Spinal cord (tissue), 10 donors: ENCODE results near the gene VWDE. TPM values are rescaled to one million over a fixed set of nuclear protein-coding genes. Genes with fewer than 3 reads are reported as not detected.
A peak's percentile ranks its signal among the peaks of the same experiment; 100 is the strongest.

ENCODE experiments used
- DNase-seq, 6 donors: peaks; one replicate each; pipeline versions ENCODE4 v3.0.0 to v3.0.0-alpha.2; 2013 to 2015; ENCODE audit warnings: low spot score in 6 of 6, low read depth in 4 of 6
- H3K27ac ChIP-seq: one replicate; pipeline ENCODE4 v1.5.1; 2013; ENCODE audit warnings: low read depth, low read length, control low read depth
- H3K27me3 ChIP-seq: one replicate; pipeline ENCODE4 v1.6.1; 2013; ENCODE audit warnings: low read length; ENCODE audit not compliant: control insufficient read depth, insufficient read depth
- H3K36me3 ChIP-seq: one replicate; pipeline ENCODE4 v1.6.1; 2013; ENCODE audit warnings: low read length; ENCODE audit not compliant: control insufficient read depth, insufficient read depth
- H3K4me1 ChIP-seq: one replicate; pipeline ENCODE4 v1.6.1; 2013; ENCODE audit warnings: low read length; ENCODE audit not compliant: control insufficient read depth, insufficient read depth
- H3K4me3 ChIP-seq: one replicate; pipeline ENCODE4 v1.5.1; 2013; ENCODE audit warnings: low read depth, low read length, control low read depth
- H3K9me3 ChIP-seq: one replicate; pipeline ENCODE4 v1.6.1; 2013; ENCODE audit warnings: low read length; ENCODE audit not compliant: control insufficient read depth, insufficient read depth
- WGBS: methylation state at CpG from one replicate; pipeline ENCODE4 v1.1.5; 2013; ENCODE audit warnings: missing lambda C conversion rate; ENCODE audit not compliant: insufficient coverage; 5-methylcytosine and 5-hydroxymethylcytosine counted together
- polyA plus RNA-seq, 2 donors: library from polyadenylated mRNA; unstranded; fragments of 120-200 nt; gene quantifications; one replicate each; pipeline ENCODE4 v1.2.1, GENCODE V29; 2013; ENCODE audit not compliant: insufficient read length in 2 of 2
- total RNA-seq, 2 donors: library from RNA; depleted of rRNA in 1 of 2; stranded (reverse); fragments of 120-200 nt in 1 of 2; fragments of >200 nt in 1 of 2; gene quantifications; one replicate each; pipeline versions ENCODE4 v1.2.3 to v1.2.4, GENCODE V29; 2013 to 2014
- donor health status: healthy.

Gene VWDE
- total and polyA plus RNA-seq, 4 donors, result 0.65 to 4.9 (median 2.0) TPM

DNA sequence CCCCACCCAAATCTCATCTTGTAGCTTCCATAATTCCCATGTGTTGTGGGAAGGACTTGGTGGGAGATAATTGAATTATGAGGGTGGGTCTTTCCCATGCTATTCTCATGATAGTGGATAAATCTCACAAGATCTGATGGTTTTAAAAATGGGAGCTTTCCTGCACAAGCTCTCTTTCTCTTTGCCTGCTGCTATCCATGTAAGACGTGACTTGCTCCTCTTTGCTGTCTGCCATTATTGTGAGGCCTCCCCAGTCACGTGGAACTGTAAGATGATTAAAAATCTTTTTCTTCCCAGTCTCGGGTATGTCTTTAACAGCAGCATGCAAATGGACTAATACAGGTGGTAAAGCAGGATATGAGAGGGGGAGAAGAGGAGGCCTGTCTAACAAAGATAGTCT is 104.3 kb downstream of the VWDE start:
- 80% methylated on average over 1 of the region's 3 CpGs for WGBS
- Histone ChIP-seq H3K36me3 (no peaks in the 10 kb centered on the region), H3K27ac (no peak overlapping the region), H3K4me1 (no peaks in the 10 kb centered on the region), H3K4me3 (no peak overlapping the region), H3K9me3 (no peaks in the 10 kb centered on the region), H3K27me3 (no peaks in the 10 kb centered on the region)
- no peak for DNase-seq

DNA sequence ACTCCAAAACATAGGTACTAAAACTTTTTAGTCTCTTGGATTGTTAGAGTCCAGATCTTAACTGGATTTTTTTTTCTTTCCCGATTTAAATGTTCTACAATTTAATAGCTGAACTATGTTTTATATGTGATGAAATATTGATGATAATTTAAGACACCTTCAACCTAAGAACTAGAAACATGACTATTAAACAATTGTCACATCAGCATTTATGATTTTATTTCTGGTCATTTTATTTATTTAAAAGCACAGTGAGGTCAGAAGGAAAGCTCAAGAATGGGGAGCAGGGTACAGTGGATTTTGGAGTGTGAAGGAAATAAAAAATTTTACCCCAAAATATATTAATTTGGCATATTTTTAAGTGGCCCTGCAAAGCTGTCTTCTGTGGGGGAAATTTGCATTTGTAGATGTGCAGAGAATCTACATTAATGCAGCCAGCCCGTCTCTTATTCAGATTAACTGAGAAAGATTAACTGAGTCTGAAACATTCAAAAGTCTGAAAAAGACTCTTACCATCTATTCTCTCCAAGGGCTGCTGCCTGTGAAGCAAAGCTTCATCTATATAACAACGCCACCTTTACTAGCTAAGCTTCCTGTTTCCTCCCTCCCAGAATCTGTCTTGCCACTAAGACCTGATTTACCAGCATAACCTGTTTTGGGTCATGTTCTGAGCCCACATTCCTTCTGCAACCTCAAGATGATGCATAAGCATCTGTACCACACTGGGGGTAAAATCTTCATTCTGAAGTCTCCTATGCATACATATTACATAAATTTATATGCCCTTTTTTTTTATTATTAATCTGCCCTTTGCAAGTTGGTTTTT is 106.2 kb downstream of the VWDE start:
- H3K9me3 ChIP-seq, result no peaks in the 10 kb centered on the region
- 79% methylated on average over 1 of the region's 3 CpGs for WGBS
- no peaks in the 10 kb centered on the region for H3K27me3 ChIP-seq
- H3K27ac ChIP-seq, result no peak overlapping the region
- DNase-seq, result no peak
- no peaks in the 10 kb centered on the region for H3K36me3 ChIP-seq
- no peaks in the 10 kb centered on the region for H3K4me1 ChIP-seq
- no peak overlapping the region for H3K4me3 ChIP-seq

DNA sequence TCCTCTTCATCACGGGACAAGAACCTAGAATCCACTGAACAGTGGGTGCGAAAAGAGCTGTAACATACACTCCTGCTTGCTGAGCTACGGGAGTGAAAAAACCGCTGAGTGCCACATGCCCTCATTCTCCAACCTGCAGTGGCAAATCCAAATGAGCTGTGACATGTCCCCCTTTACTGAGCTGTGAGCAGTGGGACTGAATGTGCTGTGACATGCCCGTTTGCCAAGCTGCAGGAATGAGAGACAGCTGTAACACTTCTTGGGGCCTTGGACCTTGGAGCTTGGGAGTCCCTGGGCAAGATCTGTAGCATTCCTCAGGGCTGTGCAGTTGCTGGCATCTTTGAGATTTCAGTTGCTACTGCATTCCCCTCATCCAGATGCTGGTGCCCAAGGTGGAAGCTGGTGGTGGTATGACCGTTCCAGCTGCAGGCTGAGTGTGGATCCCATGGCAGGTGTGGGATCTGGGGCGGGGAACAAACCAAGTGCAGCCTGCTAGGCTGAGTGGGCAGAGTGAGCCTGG is 107.6 kb downstream of the VWDE start:
- Histone ChIP-seq H3K4me3 (no peak overlapping the region), H3K36me3 (no peaks in the 10 kb centered on the region), H3K27me3 (no peaks in the 10 kb centered on the region), H3K27ac (no peak overlapping the region), H3K9me3 (peaks cover 2% of the 10 kb centered on the region), H3K4me1 (no peaks in the 10 kb centered on the region)
- WGBS, result 97% methylated on average over 7 of the region's 7 CpGs
- no peak for DNase-seq

DNA sequence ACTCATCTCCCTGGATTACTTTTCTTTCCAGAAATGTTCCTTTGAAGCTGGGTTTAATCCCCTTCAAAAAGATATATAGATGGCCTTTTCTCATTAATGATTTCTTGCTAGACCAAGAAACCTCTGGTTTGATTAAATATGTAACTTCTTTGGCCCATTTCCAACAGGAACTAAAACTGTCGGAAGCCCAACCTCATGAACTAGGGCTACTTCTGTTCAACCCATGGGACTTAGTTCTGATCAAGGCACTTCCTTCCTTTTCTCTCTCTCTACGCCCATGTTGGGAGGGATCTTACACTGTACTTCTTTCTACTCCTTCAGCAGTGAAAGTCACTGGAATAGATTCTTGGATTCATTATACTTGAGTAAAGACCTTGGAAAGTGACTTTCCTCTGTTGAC is 109.0 kb downstream of the VWDE start:
- Histone ChIP-seq H3K4me1 (no peaks in the 10 kb centered on the region), H3K36me3 (no peaks in the 10 kb centered on the region), H3K9me3 (peaks cover 2% of the 10 kb centered on the region), H3K27me3 (no peaks in the 10 kb centered on the region), H3K27ac (no peak overlapping the region), H3K4me3 (no peak overlapping the region)
- WGBS, result no CpG with 5 or more reads among the region's 2 CpGs
- DNase-seq, result no peak

DNA sequence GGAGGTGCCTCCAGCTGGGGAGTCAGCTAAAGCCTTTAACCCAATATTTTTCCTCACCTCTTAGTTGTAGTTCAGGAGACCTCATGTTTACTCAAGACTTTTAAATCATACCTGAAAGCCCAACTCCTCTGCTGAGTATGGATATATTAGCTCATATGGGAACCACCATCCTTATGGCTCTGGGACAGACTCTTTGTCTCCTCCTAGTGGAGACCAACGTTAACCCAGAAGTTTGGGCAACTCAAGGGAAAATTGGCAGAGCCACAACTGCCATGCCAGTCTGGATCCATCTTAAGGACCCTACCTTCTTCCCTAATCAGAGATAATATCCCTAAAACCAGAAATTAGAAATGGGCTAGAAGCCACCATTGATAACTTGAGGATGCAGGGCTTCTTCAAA is 111.8 kb downstream of the VWDE start:
- Histone ChIP-seq H3K4me1 (no peaks in the 10 kb centered on the region), H3K9me3 (peaks cover 2% of the 10 kb centered on the region), H3K4me3 (no peak overlapping the region), H3K27ac (no peak overlapping the region), H3K36me3 (no peaks in the 10 kb centered on the region), H3K27me3 (no peaks in the 10 kb centered on the region)
- no peak for DNase-seq
- WGBS, result 60% methylated on average over 1 of the region's 1 CpG

DNA sequence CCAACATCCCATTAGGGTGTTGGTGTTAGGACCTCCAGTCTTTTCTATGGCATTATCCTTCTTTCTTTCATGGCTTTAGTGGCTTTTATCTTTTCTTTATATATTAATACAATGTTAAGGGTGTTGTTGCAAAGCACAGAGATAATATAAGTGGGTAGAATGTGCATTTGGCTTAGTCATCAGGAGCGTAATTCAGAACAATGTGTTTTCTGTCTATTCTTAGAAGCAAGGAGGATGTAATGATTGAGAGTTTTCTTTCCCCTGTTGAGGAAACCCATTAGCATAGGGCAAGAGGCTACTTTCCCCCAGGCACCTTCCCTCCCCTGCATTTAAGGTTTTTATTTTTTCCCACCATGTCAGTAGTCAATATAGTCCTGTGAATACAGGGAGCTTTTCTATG is 112.9 kb downstream of the VWDE start:
- H3K9me3 ChIP-seq, result peaks cover 2% of the 10 kb centered on the region
- WGBS, result no CpG with 5 or more reads among the region's 1 CpG
- H3K27ac ChIP-seq, result no peak overlapping the region
- no peak for DNase-seq
- H3K4me1 ChIP-seq, result no peaks in the 10 kb centered on the region
- H3K27me3 ChIP-seq, result no peaks in the 10 kb centered on the region
- no peaks in the 10 kb centered on the region for H3K36me3 ChIP-seq
- no peak overlapping the region for H3K4me3 ChIP-seq

DNA sequence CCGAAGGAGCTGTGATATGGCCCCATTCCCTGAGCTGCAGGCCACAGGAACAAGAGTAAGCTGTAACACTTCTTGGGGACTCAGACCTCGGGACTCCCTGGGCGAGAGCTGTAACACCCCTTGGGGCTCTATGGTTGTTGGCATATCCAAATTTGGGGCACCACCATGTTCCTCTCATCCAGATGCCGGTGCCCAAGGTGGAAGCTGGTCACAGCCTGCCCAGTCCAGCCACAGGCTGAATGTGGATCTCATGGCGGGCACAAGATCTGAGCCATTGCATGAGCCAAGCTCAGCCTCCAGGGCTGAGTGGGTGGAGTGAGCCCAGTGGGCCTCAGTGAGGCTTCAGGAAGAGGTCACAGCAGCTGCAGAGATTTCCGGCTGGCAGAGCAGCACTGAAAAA is 113.7 kb downstream of the VWDE start:
- peaks cover 2% of the 10 kb centered on the region for H3K9me3 ChIP-seq
- H3K4me3 ChIP-seq, result no peak overlapping the region
- H3K4me1 ChIP-seq, result no peaks in the 10 kb centered on the region
- no peaks in the 10 kb centered on the region for H3K27me3 ChIP-seq
- DNase-seq, result no peak
- no peak overlapping the region for H3K27ac ChIP-seq
- no peaks in the 10 kb centered on the region for H3K36me3 ChIP-seq
- WGBS, result 85% methylated on average over 6 of the region's 6 CpGs

DNA sequence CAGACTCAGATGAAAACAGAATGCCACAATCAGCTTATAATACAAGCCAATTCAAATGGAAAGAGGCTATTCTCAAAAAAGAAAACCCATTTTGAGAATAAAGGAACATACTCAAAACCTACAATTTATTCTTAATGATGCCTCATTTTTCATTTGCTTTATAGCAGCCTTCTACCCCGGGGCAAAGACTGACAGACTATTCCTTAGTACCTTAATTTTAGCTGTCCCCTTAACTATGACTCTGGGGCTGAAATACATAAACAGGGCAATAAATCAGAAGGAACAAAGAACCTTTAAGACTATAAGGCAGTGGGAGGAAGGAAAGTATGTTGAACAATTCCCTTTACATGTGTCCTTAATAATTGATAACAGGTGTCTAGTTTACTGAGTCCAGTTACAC is 115.8 kb downstream of the VWDE start:
- Histone ChIP-seq H3K4me1 (no peaks in the 10 kb centered on the region), H3K27me3 (no peaks in the 10 kb centered on the region), H3K27ac (no peak overlapping the region), H3K4me3 (no peak overlapping the region), H3K9me3 (peaks cover 2% of the 10 kb centered on the region), H3K36me3 (no peaks in the 10 kb centered on the region)
- no CpG with 5 or more reads among the region's 1 CpG for WGBS
- peak in 1 of 6 donors; percentile 4 for DNase-seq

DNA sequence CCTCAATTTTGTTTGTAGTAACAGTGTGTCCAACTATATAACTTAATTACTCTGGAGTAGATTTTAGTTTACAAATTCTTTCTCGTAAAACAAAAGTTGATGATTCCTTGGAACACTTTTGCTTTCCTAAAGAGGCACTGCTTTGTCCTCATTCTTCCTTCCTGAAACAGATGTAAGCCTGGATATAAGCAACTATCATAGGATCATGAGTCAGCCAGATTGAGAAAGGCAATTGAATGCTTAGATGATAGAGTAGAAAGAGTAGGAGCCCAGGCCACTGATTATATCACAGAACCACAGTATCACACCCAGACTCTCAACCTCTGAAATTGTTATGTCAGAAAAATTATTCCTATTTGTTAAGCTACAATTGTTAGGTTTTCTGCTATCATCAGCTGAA is 122.6 kb downstream of the VWDE start:
- H3K27me3 ChIP-seq, result no peaks in the 10 kb centered on the region
- DNase-seq, result no peak

More for the DNA sequence above, 122.6 kb downstream of the VWDE start:
- no CpG with 5 or more reads among the region's 1 CpG for WGBS
- no peak overlapping the region for H3K4me3 ChIP-seq
- no peaks in the 10 kb centered on the region for H3K36me3 ChIP-seq
- H3K9me3 ChIP-seq, result peaks cover 2% of the 10 kb centered on the region
- H3K27ac ChIP-seq, result no peak overlapping the region
- no peaks in the 10 kb centered on the region for H3K4me1 ChIP-seq
